GM21576 (cell line): Measurements from ENCODE around the gene C15orf40.
"Not testable (repeated sequence)": the region's sequence is repeated elsewhere in the genome, so short reads cannot be mapped to it uniquely, and the experiment has no call there.

ENCODE experiments used
- ATAC-seq: cut with Tn5 transposase; IDR thresholded peaks from one replicate; pipeline ENCODE4 v1.9.1; 2021; ENCODE audit warnings: mild to moderate bottlenecking, moderate library complexity; ENCODE audit not compliant: unreplicated experiment

Gene C15orf40

GRCh38 chr15:83011271-83012075, at the start of gene C15orf40:
Gene C15orf40 (minus strand): TSS chr15:83011639. CDS start chr15:83011607, 32 bp downstream.
- peak; percentile 89 for ATAC-seq

- ATAC-seq = no peak
Observed at GRCh38 chr15:83057696-83058376, 46.4 kb upstream of the C15orf40 start.

GRCh38 chr15:83057002-83057401, 45.6 kb upstream of the C15orf40 start:
- ATAC-seq = no peak

- ATAC-seq = no peak
Observed at GRCh38 chr15:83053151-83053550, 41.7 kb upstream of the C15orf40 start.

GRCh38 chr15:83046558-83047127, 35.2 kb upstream of the C15orf40 start:
- ATAC-seq = no peak

GRCh38 chr15:83044156-83044555, 32.7 kb upstream of the C15orf40 start:
- no peak for ATAC-seq

- no peak for ATAC-seq
Observed at GRCh38 chr15:83039206-83039605, 27.8 kb upstream of the C15orf40 start.

GRCh38 chr15:83036253-83036652, 24.8 kb upstream of the C15orf40 start:
- ATAC-seq = no peak

- ATAC-seq = not testable (repeated sequence)
Observed at GRCh38 chr15:83031234-83031633, 19.8 kb upstream of the C15orf40 start.

GRCh38 chr15:83030021-83030420, 18.6 kb upstream of the C15orf40 start:
- no peak for ATAC-seq

- ATAC-seq = no peak
Observed at GRCh38 chr15:83018436-83018835, 7.0 kb upstream of the C15orf40 start.

GRCh38 chr15:83016906-83017305, 5.5 kb upstream of the C15orf40 start:
- no peak for ATAC-seq

GRCh38 chr15:83015361-83015760, 3.9 kb upstream of the C15orf40 start:
- no peak for ATAC-seq

- no peak for ATAC-seq
Observed at GRCh38 chr15:83014205-83014653, 2.8 kb upstream of the C15orf40 start.

- no peak for ATAC-seq
Observed at GRCh38 chr15:83012636-83013035, 1.2 kb upstream of the C15orf40 start.

GRCh38 chr15:83012076-83012426, 612 bp upstream of the C15orf40 start:
- ATAC-seq = no peak

GRCh38 chr15:83010709-83011270, 649 bp downstream of the C15orf40 start:
- peak; percentile 62 for ATAC-seq

- not testable (repeated sequence) for ATAC-seq
Observed at GRCh38 chr15:83000672-83001031, 10.8 kb downstream of the C15orf40 start.

GRCh38 chr15:82999905-83000671, 11.4 kb downstream of the C15orf40 start:
- ATAC-seq = peak; percentile 60

- no peak for ATAC-seq
Observed at GRCh38 chr15:82999426-82999825, 12.0 kb downstream of the C15orf40 start.

- ATAC-seq = no peak
Observed at GRCh38 chr15:82995938-82996337, 15.5 kb downstream of the C15orf40 start.
